ENCODE data around the gene CCRL2. TPM values are rescaled to one million over a fixed set of nuclear protein-coding genes. Genes with fewer than 3 reads are reported as not detected.

Gene CCRL2
- total and polyA plus RNA-seq, 2 donors (not counting 1 experiment from before 2014, with no cell fraction given): 2.6 to 3.3 TPM

DNA sequence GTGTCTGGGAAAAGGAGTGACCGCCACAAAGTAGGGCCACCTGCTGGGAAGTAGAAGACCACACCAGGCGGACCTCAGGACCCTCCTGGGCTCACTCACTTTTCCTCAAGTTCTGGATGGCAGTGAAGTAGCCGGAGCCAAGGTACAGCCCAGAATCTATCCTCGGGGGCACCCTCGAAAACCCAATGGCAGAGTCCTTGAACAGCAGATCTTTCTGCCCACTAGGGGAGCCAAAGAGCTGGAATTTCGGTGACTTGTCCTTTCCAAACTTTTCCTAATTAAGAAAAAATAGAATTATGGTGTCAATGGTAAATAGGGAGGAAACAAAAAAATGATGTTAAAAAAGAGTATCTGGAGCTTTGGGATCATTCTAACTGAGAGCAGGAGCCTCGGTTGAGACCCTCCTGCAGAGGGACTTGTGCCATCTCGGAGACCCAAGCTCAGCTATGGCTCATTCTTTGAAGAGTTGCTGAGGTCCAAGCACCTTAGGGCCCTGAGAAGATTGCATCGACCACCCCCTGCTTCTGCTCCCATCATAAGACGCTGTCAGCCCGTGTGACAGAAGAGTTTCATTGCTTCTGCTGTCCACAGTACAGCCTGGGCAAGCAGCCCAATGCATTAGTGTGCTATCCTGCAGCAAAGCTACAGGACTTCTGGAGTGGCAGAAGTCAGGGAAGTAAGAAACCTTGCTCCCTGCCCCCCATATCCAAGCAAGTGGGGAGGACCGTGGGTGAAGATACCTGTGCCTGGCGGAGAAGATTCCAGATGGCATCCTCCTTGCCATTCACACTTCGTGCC, 42.9 kb downstream of the CCRL2 start:
- no peak overlapping the region for H2AFZ ChIP-seq (ENCODE audit: insufficient read depth, low read depth, low read length, poor library complexity, severe bottlenecking)
- peaks cover 16% of the 10 kb centered on the region for H3K27me3 Mint-ChIP-seq
- intact Hi-C loops (cut with micrococcal nuclease): no loop called here

More for the DNA sequence above, 42.9 kb downstream of the CCRL2 start:
- Mint-ChIP-seq H3K27ac (no peak overlapping the region), H3K4me1 (peaks cover 7% of the 10 kb centered on the region), H3K4me3 (no peak overlapping the region), H3K9me3 (ENCODE audit: insufficient read depth) (no peaks in the 10 kb centered on the region)
- no peaks in the 10 kb centered on the region for H4K20me1 ChIP-seq (ENCODE audit: control insufficient read depth, insufficient read depth, low read length, poor library complexity, severe bottlenecking)
- no peaks in the 10 kb centered on the region for H3K36me3 ChIP-seq (replicated peaks in 1 of 2; ENCODE audit: control extremely low read depth in 1 of 2, control insufficient read depth in 1 of 2, extremely low read depth in 1 of 2, insufficient read depth in 2 of 2, low read length in 1 of 2)
- ATAC-seq (ENCODE audit: low read depth): no peak
- H3K4me3 ChIP-seq (ENCODE audit: control extremely low read depth in 1 of 5, extremely low read depth in 1 of 5, insufficient read depth in 1 of 5, low read depth in 2 of 5, low read length in 4 of 5): no peak overlapping the region
- 96% methylated on average over 10 of the region's 14 CpGs for WGBS (ENCODE audit: insufficient coverage)
- CTCF ChIA-PET: interaction anchor here (1.1 to 1.5 kb wide), 4 partner anchors 11 to 180 kb away, joined by 3 to 8 read pairs (median 4); no protein-coding TSS in a partner anchor
- H3K9ac ChIP-seq (ENCODE audit: low read length): no peak overlapping the region
- no peaks in the 10 kb centered on the region for H3K9me3 ChIP-seq (ENCODE audit: control extremely low read depth in 1 of 3, control insufficient read depth in 2 of 3, insufficient read depth in 1 of 3, low read length in 2 of 3)
- POLR2A ChIA-PET: no interaction called here
- no peaks in the 10 kb centered on the region for H3K4me1 ChIP-seq (ENCODE audit: control insufficient read depth in 2 of 2, insufficient read depth in 2 of 2, low read length in 2 of 2)
- TF ChIP-seq, protein P1, sequence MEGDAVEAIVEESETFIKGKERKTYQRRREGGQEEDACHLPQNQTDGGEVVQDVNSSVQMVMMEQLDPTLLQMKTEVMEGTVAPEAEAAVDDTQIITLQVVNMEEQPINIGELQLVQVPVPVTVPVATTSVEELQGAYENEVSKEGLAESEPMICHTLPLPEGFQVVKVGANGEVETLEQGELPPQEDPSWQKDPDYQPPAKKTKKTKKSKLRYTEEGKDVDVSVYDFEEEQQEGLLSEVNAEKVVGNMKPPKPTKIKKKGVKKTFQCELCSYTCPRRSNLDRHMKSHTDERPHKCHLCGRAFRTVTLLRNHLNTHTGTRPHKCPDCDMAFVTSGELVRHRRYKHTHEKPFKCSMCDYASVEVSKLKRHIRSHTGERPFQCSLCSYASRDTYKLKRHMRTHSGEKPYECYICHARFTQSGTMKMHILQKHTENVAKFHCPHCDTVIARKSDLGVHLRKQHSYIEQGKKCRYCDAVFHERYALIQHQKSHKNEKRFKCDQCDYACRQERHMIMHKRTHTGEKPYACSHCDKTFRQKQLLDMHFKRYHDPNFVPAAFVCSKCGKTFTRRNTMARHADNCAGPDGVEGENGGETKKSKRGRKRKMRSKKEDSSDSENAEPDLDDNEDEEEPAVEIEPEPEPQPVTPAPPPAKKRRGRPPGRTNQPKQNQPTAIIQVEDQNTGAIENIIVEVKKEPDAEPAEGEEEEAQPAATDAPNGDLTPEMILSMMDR (IDR thresholded peaks at IDR 0.05): peak; percentile 60
- no peak for TF ChIP-seq EZH2 (IDR thresholded peaks at IDR 0.05; ENCODE audit: borderline replicate concordance, insufficient read depth, low read depth, low read length, poor library complexity, severe bottlenecking)
- no peak overlapping the region for H3K4me2 ChIP-seq (replicated peaks; ENCODE audit: low read depth, low read length, poor library complexity, severe bottlenecking)
- no peaks in the 10 kb centered on the region for H3K79me2 ChIP-seq (ENCODE audit: control insufficient read depth, insufficient read depth, low read length)
- no peak for DNase-seq
- peaks cover 0 to 5% (median 0%) of the 10 kb centered on the region in 4 experiments for H3K27me3 ChIP-seq (replicated peaks in 1 of 4; ENCODE audit: control extremely low read depth in 1 of 4, control insufficient read depth in 3 of 4, insufficient read depth in 4 of 4, low read length in 3 of 4)
- no peak overlapping the region for H3K27ac ChIP-seq (ENCODE audit: low read length in 2 of 2)

Data from B cell (primary cell).